Effector CD8-positive, alpha-beta T cell (primary cell): Measurements from ENCODE around the gene AKNA.

Source experiments
- DNase-seq: peaks from one replicate; lab custom pipeline; 2025; lab: John Stamatoyannopoulos, UW

AKNA gene

DNA sequence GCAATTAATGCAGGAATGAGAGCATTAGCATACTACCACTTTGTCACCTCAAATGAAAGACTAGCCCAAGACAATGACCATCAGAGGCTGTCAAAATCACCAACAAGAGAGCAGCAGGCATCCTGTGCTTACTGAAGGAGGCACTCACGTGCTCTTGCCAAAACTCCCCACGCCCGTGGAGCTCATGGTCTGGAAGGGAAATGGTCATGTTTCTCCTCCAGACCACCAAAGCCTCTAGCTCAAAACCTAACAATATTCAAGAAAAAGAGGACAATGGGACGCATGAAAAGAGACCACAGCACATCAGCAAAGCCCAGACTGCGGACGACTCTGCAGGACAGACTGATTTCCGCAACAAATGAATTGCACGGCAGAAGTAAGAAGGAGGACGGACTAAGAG, 12.8 kb downstream of the AKNA start:
- no peak for DNase-seq

DNA sequence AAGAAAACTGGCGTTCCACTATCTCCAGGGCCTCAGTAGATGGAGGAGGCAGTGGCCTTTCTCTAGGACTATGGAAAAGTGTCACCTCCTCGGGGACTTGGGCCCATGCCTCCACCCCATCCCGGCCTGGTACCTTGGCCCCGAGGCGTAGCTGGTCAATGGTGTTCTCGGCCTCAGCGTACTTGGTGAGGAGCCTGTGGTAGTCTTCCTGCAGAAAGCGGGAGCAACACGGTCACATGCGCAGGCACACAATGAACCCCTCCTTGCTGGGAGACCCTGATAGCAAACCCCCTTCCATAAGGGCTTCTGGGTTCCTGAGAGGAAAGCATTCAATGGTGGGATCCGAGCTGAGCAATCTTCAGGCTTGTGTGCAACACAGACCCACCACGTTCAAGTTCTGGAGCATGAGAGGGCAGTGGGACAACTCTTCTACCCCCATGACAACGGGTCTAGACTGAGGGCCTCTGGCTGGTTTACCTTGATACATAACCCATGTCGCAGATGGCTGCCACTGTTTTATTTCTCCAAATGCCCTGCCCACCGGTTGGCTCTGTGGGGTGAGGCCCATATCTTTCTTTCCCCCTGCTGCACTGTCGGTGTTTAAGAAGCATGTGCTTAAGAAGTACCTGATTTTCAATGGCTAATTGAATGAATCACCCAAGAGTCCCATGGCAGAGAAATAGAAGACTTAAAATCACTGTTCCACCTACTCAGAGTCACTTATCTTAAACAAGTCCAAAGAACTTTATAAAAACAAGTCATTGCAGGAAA, 13.6 kb downstream of the AKNA start:
- no peak for DNase-seq

DNA sequence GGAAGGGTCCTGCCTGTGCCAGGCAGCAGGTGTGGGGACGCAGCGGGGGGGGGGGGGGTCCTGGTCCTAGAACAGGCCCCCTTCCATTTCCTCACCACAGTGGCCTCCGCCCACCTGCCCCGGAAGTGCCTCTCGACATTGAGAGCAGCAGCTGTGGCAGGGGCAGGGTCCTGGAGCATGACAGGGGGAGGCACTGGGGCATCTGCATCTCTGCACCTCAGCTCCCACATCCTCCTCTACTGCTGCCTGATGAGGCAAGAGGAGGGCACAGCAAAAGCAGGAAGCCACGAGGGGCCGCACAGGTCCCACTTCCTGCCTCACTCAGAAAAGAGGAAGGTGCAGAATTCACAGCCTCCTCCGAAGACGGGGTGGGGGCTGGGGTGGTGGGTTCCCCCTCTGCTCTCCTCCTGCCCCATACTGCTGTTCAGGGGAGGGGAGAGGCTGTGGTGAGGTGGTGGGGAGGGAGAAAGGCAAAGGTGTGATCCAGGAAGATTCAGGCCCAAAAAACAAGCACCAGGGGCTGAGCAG, 14.8 kb downstream of the AKNA start:
- peak; percentile 65 for DNase-seq

DNA sequence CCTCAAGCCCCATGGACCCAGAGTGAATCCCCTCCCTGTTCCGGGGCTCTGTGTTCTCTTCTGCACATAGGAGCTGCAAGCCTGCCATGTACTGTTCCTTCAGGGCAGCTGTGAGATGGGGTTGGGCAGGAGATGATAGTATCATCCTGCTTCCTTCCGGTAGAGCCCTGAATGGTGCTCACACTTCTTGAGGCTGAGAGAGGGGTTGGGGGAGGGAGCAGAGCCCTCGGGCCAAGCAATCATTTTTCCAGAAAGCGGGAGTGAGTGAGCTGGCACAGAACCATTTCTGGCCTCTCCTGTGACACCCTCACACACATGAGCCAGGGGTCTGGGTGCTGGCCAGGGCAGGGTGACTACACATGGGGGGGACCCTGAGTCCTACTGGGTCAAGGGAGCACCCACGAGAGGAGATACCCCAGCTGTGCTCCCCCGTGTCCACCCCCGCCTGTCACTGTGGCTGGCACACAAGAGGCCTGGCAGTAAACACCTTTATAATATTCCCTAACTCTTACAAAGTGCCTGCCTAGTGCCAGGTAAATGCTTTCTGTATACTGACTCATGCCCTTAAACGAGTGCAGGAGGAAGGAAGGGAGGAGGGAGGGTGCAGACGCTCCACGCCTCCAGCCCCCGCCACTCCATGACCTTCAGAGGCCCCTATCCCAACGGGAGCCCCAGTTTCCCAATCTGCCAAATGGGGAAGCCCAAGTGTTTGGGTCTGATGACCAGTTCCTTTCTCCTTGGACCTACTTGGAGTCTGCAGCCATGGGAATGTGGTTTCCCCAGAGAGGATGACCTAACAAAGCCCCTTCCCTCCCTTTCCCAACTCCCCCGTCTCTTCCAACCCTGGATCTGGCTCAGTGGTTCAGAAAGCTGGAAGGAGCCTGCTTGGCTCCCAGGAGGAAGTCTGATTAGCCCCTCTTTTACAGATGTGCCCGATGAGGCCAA, 15.5 kb downstream of the AKNA start:
- DNase-seq, result no peak

DNA sequence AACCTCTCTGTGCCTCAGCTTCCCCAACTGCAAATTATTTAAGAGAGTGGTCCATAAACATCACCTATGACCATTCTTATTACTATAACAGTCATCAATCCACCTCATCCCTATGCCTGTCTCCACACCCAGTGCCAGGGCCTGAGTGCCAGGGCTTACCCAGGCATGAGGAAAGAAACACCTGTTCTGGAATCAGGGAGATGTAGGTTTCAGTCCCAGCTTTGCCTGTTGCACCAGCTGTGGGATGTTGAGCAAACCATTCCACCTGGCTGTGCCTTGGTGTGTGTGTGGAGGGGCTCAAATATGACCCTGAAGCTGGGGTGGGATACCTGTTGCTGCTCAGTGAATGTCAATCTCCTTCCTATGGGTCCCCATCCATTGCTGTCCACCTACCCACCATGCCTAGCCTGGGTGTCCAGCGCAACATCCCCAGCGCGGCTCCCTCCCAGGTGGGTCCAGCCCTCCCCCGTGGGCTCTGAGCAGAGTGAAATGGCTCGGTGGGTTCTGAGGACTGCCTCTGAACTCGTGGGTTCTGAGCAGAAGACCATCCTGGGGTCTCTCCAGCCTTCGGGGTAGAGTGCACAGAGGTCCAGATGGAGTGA, 16.3 kb downstream of the AKNA start:
- no peak for DNase-seq

DNA sequence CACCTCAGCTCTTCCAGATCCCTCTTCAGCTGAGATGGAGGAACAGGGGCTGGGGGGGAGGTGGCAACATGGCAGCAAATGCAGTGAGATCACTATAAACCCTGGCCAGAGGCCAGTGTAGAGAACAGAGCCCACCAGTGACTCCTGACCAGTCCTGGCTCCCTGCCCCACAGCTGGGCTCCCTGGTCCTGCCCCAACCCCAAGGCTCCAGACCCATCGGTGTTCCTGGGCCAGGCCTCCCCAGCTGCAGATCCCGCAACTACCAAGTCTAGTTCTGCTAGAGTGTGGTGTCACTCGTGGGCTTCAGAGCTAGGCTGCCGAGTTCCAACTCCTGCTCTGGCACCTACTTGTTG, 16.8 kb downstream of the AKNA start:
- no peak for DNase-seq

DNA sequence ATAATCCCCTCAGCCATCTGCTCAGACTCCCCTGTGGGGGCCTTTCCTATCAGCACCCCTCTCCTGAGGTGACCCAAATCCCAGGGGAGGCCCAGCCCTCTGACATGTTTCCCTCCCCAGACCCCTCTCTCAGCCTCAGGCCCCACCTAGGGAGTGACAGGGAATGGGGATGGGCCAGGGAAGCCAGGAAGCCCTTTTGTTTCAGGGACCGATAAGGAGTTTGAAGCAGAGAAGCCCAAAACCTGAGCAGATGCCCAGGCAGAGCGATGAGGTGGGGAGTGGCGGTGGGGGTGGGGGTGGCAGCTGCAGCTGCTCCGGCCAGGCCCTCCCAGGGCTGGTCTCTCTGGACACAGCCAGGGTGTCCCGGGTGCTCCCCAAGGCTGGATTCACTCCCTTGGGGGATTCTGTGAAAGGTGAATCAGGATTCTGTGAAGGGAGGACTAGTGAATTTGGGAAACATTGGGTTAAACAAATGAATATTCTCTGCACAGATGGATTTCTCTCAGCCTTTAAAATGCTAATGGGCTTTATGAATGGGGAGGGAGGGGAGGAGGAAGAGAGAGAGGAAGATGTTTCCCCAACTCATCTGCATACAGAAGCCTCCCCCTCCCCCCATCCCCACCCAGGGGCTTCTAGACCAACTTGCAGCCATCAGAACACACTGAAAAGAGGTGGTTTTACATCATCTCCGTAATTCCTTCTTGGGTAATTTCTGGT, 17.4 kb downstream of the AKNA start:
- no peak for DNase-seq

DNA sequence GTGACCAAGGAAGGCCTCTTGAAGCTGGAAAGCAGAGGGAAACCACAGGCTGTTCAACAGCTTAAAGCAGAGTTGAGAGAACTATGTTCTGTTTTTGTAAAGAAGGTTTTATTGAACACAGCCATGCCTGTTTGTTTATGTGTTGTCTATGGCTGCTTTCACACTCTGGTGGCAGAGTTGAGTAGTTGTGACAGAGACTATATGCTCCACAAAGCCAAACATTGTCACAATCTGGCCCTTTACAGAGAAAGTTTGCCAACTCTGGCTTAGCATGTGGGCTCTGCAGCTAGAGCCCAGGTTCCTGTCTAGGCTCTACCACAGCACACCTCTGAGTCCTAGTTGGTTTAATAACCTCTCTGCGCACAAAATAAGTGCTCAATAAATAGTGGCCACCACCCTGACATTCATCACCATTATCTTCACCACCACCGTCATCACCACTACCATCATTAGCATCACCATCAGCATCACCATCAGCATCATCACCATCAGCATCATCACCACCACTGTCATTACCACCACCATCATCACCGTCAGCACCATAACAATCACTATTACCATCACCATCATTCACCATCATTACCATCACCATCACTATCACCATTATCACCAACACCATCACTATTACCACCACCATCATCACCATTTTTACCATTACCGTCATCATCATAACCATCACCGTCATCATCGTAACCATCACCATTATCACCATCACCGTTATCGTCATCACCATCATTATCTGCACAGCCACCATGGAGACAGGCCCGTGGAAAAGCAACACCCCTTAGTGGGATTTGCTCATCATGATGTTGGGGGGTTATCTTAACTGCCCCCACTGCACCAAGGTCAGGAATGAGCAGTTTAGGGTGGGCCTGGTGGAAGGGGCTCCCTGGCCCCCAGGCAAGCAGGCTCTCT, 18.3 kb downstream of the AKNA start:
- no peak for DNase-seq

DNA sequence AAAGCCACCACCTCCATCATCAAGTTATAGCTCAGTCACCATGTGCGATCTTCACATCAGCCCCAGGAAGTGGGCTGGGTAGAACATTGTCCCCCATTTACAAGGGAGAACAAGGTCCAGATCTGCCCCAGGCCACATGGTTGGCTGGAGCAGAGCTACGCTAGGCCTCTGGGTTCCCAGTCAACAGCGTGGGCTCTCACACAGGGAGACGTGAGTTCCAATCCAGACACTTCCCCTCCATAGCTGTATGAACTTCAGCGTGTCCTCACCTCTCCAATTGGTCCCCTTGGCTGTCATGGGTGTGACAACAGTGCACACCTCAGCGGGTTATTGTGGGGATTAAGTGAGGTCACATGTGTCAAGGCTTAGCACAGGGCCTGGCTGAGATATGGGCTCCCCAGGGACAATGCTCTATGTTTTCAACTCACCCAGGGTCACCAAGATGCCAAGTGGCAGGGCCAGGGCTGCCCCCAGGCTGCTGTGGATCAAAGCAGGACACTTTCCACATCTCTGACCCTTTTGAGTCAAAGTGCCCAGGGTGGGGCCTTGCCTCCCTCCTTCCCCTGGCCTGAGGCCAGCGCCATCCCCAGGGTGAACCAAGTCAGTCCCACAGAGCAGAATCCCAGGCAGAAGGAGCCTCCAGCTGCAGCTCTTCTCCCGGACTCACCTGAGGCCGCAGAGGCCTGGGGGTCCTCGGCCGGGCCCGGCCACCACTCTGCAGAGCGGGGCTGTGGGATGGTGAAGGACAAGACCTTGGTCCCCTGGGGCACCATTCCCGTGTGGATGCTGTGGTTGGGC, 19.8 kb downstream of the AKNA start:
- no peak for DNase-seq

DNA sequence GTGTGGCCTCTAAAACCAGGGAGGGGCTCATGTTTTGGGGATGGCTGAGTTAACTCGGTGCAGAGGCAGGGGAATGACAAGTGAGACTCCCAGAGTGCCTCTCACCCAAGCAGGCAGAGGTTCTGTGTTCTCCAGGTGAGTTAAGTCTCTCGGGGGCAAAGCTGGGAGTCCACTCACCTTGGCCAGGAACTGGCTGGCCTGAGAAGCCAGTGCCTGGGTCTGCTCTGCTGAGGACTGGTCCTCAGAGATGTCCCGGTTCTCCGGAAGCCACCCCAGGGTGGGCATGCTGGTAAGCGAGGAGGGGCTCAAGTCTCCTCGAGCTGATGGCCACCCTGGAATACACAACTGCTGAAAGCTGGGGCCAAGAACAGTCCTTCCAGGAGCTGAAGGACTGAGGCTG, 20.4 kb downstream of the AKNA start:
- DNase-seq, result no peak

DNA sequence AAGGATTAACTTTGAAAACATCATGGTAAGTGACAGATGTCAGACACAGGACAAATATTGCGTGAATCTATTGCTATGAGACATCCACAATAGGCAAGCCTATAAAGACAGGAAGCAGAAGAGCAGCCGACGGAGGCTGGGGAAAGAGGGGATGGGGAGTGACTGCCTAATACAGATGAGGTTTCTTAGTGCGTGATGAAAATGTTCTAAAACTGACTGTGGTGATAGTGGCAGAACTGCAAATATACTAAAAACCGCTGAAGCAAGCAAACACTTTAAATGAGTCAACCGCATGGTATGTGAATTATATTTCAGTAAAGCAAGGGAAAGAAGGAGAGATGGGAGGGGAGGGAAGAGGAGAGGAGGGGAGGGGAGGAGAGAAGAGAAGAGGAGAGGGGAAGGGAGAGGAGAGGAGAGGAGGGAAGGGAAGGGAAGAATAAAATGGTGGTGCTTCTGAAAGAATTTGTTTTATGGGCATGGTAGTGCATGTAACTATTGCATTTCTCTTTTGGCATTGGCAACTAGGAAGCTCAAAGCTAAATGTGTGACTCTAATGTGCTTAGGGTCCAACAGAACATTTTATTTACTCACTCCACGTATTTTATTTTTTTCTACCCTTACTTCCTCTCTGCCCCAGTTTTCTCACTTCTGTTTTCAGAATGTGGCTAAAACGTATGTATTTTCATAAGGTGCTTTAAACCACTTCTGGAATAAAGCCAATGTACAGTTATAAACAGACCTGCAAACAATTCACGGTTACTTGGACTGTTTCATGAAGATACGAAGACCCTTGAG, 21.3 kb downstream of the AKNA start:
- DNase-seq, result no peak

DNA sequence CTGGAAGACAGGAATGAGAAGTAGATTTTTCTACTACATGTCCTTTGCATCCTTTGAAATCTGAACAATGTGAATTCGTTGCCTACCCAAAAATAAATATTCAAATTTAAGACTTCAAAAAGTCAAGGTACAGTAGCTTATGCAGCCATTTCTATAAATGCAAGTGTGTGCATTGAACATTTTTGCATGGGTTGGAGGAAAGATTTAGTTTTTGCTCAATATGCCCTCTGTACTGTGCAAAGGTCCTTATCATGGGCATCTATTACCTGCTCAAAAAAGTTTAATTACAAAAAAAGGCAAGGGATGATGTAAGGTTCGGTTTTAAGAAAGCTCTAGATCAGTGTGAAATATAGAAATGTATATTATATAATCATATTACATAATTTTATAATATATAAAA, 22.6 kb downstream of the AKNA start:
- DNase-seq, result no peak

DNA sequence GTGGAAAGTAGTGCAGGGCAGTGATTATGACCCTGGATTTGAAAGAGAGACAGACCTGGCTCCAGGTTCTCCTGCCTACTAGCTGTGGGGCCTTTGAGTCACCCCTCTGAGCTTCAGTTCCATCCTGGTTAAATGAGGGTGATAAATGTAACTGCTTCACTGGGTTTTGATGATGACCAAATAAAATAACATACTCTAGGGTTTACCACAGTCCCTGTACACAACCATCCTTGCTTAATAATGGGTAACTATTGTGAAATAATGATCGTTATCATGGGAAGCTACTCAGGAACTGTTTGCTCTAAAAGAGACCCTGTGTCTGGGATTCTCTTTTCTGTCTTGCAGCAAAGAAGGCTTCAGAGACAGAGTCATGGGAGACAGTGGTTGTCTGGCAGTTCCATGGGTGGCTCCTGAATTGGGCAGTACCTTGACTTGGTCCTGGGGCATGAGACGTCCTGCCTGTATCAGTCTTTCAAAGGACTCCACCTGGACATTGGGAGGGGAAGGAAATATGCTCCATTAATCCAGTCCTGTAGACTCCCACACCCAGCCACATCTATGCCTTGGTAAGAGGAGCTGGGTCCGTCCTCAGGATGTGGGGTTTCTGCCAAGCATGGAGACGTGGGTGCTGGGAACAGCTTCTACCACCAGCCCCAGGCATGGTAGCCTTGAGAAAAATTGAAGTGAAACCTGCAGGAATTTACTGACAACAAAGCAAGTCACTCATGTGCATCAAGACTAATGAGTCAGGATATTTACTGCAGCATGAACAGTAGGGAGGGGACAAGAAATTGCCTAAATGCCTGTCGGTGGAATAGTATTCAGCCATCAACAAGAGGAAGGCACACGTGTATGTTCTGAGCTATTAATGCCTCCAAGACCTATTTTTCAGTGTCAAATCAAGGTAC, 23.4 kb downstream of the AKNA start:
- no peak for DNase-seq

DNA sequence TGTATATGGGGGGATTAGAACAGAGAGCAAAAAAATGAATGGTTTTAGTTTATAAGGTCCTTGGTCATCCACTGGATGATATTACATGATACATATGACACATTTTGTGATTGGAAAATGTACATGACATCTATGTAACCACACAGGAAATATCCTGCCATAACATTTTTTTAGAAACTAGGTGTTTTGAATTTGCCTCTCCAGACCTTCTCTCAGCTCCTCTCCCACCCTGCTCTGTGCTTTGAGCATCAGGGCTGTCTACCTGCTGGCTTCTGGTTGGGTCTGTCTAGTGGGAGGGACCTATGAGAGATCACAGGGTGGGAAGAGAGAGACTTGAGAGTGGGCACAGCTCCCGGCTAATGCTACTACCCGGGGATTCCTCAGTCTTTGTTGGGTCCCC, 24.4 kb downstream of the AKNA start:
- no peak for DNase-seq

DNA sequence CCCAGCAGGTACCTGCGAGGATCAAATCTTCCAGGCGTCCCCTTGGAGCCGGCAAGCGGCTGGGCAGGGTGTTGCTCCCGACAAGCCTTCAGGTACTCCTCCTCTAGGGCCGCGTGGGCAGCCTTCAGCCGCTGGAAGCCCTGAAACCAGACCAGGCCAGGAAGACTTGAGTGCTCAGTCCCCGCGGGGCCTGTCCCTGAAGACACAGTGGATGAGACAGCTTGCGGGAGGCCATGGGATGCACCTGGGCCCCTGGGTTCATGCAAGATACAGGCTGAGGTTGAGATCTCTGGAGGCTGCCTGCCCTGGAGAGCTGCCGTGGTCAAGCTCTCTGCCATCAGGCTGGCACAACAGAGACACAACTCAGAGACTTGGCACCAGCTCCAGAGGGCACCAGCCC, 25.4 kb downstream of the AKNA start:
- DNase-seq, result no peak

DNA sequence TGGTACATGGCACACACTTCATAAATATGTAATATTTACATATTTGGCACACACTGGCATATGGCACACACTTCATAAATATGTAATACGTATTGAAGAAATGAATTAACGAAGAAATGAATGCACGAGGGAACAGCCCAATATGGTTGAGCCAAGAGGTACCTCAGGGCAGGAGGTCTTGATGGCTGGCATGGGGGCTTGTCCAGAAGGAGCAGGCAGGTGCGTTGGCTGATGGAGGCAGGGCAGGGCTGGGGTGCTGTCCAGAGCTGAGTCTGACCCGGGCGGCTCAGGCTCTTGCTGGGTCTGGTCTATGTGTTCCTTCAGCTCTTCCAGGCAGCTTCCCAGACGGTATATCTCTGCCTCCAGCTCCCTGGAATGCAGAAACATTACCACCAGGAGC, 26.2 kb downstream of the AKNA start:
- no peak for DNase-seq

DNA sequence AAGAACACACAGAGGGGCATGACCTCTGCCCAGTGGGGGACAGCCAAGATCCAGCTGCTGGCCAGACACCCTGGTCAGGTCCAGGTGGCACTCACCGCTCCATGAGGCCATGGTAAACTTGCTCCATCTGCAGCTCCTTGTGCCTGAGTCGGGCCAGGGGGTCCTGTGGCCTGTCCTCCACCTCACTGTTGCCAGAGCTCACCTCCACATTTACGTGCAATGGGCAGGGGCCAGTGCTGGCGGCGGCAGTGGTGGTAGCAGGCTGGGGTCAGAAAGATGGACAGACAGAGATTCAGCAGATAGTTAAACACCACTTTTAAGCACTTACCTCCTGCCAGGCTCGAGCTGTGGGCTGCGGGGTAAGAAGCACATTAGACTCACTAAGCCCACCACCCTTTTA, 28.0 kb downstream of the AKNA start:
- DNase-seq, result no peak

DNA sequence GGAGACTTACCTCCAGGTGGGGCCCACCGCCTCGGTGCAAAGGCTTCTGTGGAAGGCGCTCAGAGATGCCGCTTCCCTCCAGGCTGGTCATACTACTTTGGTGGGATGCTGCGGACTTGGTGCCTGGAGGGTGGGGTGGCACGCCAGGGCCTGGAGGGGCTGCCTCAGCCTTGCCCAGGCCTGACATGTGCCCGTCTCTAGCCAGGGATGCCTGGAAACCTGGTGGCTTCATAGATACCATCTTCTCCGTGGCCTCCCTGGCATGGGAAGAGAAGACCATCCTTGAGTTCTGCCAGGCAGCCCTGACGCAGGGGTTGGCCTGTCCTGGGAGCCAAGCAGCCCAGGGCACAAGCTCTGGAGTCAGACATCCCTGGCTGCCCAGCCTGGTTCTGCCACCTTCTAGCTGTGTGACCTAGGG, 29.9 kb downstream of the AKNA start:
- no peak for DNase-seq
